Liver (tissue), 3 donors: Measurements from ENCODE around the gene LAMB4.

Source experiments
- MAX ChIP-seq: IDR thresholded peaks from 2 replicates; pipeline ENCODE4 v1.6.1; 2016; ENCODE audit warnings: antibody characterized with exemption
- SP1 ChIP-seq: IDR thresholded peaks from 2 replicates; pipeline ENCODE4 v1.6.1; 2018; ENCODE audit warnings: antibody characterized with exemption, mild to moderate bottlenecking
- TAF1 ChIP-seq: conservative IDR thresholded peaks from 2 replicates; pipeline ENCODE4 v1.6.1; 2016; ENCODE audit warnings: antibody characterized with exemption, mild to moderate bottlenecking
- YY1 ChIP-seq: IDR thresholded peaks from 2 replicates; pipeline ENCODE4 v1.6.1; 2016; ENCODE audit warnings: antibody characterized with exemption, mild to moderate bottlenecking
- TF ChIP-seq, protein P1 (sequence below): fragments of 150-350 bp; IDR thresholded peaks from 2 replicates; pipeline ENCODE4 v1.5.1; 2017; ENCODE audit warnings: improper control_type of control experiment, low read depth, low read length; ENCODE audit not compliant: missing input control
- donor health status: healthy.
- donor health status: healthy.

- no peak for TF ChIP-seq YY1
- no peak for TF ChIP-seq SP1
- TF ChIP-seq, protein P1, sequence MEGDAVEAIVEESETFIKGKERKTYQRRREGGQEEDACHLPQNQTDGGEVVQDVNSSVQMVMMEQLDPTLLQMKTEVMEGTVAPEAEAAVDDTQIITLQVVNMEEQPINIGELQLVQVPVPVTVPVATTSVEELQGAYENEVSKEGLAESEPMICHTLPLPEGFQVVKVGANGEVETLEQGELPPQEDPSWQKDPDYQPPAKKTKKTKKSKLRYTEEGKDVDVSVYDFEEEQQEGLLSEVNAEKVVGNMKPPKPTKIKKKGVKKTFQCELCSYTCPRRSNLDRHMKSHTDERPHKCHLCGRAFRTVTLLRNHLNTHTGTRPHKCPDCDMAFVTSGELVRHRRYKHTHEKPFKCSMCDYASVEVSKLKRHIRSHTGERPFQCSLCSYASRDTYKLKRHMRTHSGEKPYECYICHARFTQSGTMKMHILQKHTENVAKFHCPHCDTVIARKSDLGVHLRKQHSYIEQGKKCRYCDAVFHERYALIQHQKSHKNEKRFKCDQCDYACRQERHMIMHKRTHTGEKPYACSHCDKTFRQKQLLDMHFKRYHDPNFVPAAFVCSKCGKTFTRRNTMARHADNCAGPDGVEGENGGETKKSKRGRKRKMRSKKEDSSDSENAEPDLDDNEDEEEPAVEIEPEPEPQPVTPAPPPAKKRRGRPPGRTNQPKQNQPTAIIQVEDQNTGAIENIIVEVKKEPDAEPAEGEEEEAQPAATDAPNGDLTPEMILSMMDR: no peak
- TF ChIP-seq TAF1: no peak
- no peak for TF ChIP-seq MAX
Observed at GRCh38 chr7:108089381-108089780, 40.8 kb downstream of the LAMB4 start.
